GM19025 (cell line): ENCODE measurements around the gene SLC38A7.
"Not testable (repeated sequence)": the region's sequence is repeated elsewhere in the genome, so short reads cannot be mapped to it uniquely, and the experiment has no call there.

ENCODE experiments used
- ATAC-seq: cut with Tn5 transposase; IDR thresholded peaks from one replicate; pipeline ENCODE4 v1.9.1; 2021; ENCODE audit warnings: mild to moderate bottlenecking, low read depth, moderate library complexity; ENCODE audit not compliant: unreplicated experiment

The SLC38A7 gene

GRCh38 chr16:58684354-58685083 lies at the start of gene SLC38A7:
SLC38A7 (minus strand) TSS chr16:58684770; CDS start chr16:58680126, 4,644 bp downstream.
- peak; percentile 97 for ATAC-seq

GRCh38 chr16:58733671-58734458 lies 49.3 kb upstream of the SLC38A7 start, which contains the start of gene GOT2:
GOT2 (minus strand) TSS chr16:58734316; CDS start chr16:58734228, 88 bp downstream.
- ATAC-seq = peak; percentile 93

GRCh38 chr16:58733248-58733670 lies 48.7 kb upstream of the SLC38A7 start:
- ATAC-seq = no peak

- ATAC-seq = peak; percentile 34
These were observed 48.1 kb upstream of the SLC38A7 start for GRCh38 chr16:58732545-58733247.

GRCh38 chr16:58730724-58731370 lies 46.3 kb upstream of the SLC38A7 start:
- ATAC-seq = no peak

GRCh38 chr16:58727796-58728568 lies 43.4 kb upstream of the SLC38A7 start:
- no peak for ATAC-seq

GRCh38 chr16:58727028-58727781 lies 42.6 kb upstream of the SLC38A7 start:
- no peak for ATAC-seq

- no peak for ATAC-seq
These were observed 38.5 kb upstream of the SLC38A7 start for GRCh38 chr16:58723109-58723508.

GRCh38 chr16:58717994-58718393 lies 33.4 kb upstream of the SLC38A7 start:
- no peak for ATAC-seq

- no peak for ATAC-seq
These were observed 31.9 kb upstream of the SLC38A7 start for GRCh38 chr16:58716468-58716867.

- ATAC-seq = no peak
These were observed 29.2 kb upstream of the SLC38A7 start for GRCh38 chr16:58713742-58714141.

GRCh38 chr16:58709333-58709732 lies 24.8 kb upstream of the SLC38A7 start:
- no peak for ATAC-seq

- no peak for ATAC-seq
These were observed 14.6 kb upstream of the SLC38A7 start for GRCh38 chr16:58699151-58699550.

GRCh38 chr16:58695368-58695767 lies 10.8 kb upstream of the SLC38A7 start:
- ATAC-seq = no peak

- no peak for ATAC-seq
These were observed 7.9 kb upstream of the SLC38A7 start for GRCh38 chr16:58692450-58692849.

GRCh38 chr16:58686985-58687706 lies 2.6 kb upstream of the SLC38A7 start:
- ATAC-seq = not testable (repeated sequence)

- ATAC-seq = no peak
These were observed 497 bp upstream of the SLC38A7 start for GRCh38 chr16:58685084-58685449.

- ATAC-seq = peak; percentile 5
These were observed 593 bp downstream of the SLC38A7 start for GRCh38 chr16:58684001-58684353.

- ATAC-seq = no peak
These were observed 4.8 kb downstream of the SLC38A7 start for GRCh38 chr16:58679763-58680162.
